SK-N-SH treated with all-trans-retinoic acid at 6 μM for 48 hours (cell line): ENCODE measurements around the gene RBFOX1.

ENCODE experiments used
- ATAC-seq: fragments of 200-7000 bp; cut with Tn5 transposase; 3 replicates; pipeline ENCODE4 v1.9.1; 2020; ENCODE audit warnings: mild to moderate bottlenecking, moderate library complexity
- ARNTL ChIP-seq: fragments of 450-650 bp; formaldehyde crosslinking; IDR thresholded peaks from 2 replicates; pipeline ENCODE4 v1.5.0; 2020; ENCODE audit warnings: low read depth, mild to moderate bottlenecking, moderate library complexity, borderline replicate concordance
- CSDC2 ChIP-seq: fragments of 250-450 bp; sonication (Bioruptor Pico); IDR thresholded peaks from 2 replicates; pipeline ENCODE4 v1.5.0; 2020; ENCODE audit warnings: mild to moderate bottlenecking, moderate library complexity
- ESRRG ChIP-seq: fragments of 250-450 bp; sonication (Bioruptor Pico); IDR thresholded peaks from 2 replicates; pipeline ENCODE4 v1.6.1; 2021; ENCODE audit warnings: mild to moderate bottlenecking
- GLIS3 ChIP-seq: fragments of 250-450 bp; sonication (Bioruptor Pico); IDR thresholded peaks from 2 replicates; pipeline ENCODE4 v1.5.0; 2020; ENCODE audit warnings: mild to moderate bottlenecking, moderate library complexity
- ISL1 ChIP-seq: fragments of 250-450 bp; sonication (Bioruptor Pico); IDR thresholded peaks from 2 replicates; pipeline ENCODE4 v2.1.2; 2022; ENCODE audit warnings: mild to moderate bottlenecking, moderate library complexity
- RARB ChIP-seq: fragments of 250-450 bp; sonication (Bioruptor Pico); IDR thresholded peaks from 2 replicates; pipeline ENCODE4 v1.8.0; 2021; ENCODE audit warnings: mild to moderate bottlenecking, moderate library complexity
- SNAI2 ChIP-seq: fragments of 250-450 bp; sonication (Bioruptor Pico); IDR thresholded peaks from 2 replicates; pipeline ENCODE4 v1.5.0; 2020; ENCODE audit warnings: mild to moderate bottlenecking, moderate library complexity
- TSHZ2 ChIP-seq: fragments of 250-450 bp; sonication (Bioruptor Pico); IDR thresholded peaks from 2 replicates; pipeline ENCODE4 v1.5.0; 2020; ENCODE audit warnings: mild to moderate bottlenecking, moderate library complexity
- ZC3H10 ChIP-seq: fragments of 250-450 bp; sonication (Bioruptor Pico); IDR thresholded peaks from 2 replicates; pipeline ENCODE4 v1.5.1; 2021; ENCODE audit warnings: mild to moderate bottlenecking, moderate library complexity
- ZFP30 ChIP-seq: fragments of 450-650 bp; formaldehyde crosslinking; IDR thresholded peaks from 2 replicates; pipeline ENCODE4 v1.5.0; 2022; ENCODE audit warnings: mild to moderate bottlenecking, moderate library complexity
- ZNF565 ChIP-seq: fragments of 450-650 bp; formaldehyde crosslinking; conservative IDR thresholded peaks from 2 replicates; pipeline ENCODE4 v1.5.0; 2020; ENCODE audit warnings: low read depth, mild to moderate bottlenecking, moderate library complexity
- ZNF70 ChIP-seq: fragments of 450-650 bp; formaldehyde crosslinking; IDR thresholded peaks from 2 replicates; pipeline ENCODE4 v1.5.0; 2020; ENCODE audit warnings: mild to moderate bottlenecking, moderate library complexity
- ZNF8 ChIP-seq: fragments of 450-650 bp; formaldehyde crosslinking; IDR thresholded peaks from 2 replicates; pipeline ENCODE4 v1.5.0; 2020; ENCODE audit warnings: mild to moderate bottlenecking, moderate library complexity
- TF ChIP-seq, protein P1 (sequence below): fragments of 250-450 bp; sonication (Bioruptor Pico); IDR thresholded peaks from 2 replicates; pipeline ENCODE4 v1.5.1; 2021; ENCODE audit warnings: mild to moderate bottlenecking, moderate library complexity
- TF ChIP-seq, protein P2 (sequence below): fragments of 250-450 bp; sonication (Bioruptor Pico); IDR thresholded peaks from 2 replicates; pipeline ENCODE4 v1.5.1; 2020; ENCODE audit warnings: low read depth, mild to moderate bottlenecking, moderate library complexity
- TF ChIP-seq, protein P3 (sequence below): fragments of 250-450 bp; sonication (Bioruptor Pico); IDR thresholded peaks from 2 replicates; pipeline ENCODE4 v1.8.0; 2021; ENCODE audit warnings: low read depth, mild to moderate bottlenecking, moderate library complexity, borderline replicate concordance
- TF ChIP-seq, protein P4 (sequence below): fragments of 250-450 bp; sonication (Bioruptor Pico); IDR thresholded peaks from 2 replicates; pipeline ENCODE4 v1.8.0; 2020; ENCODE audit warnings: mild to moderate bottlenecking, moderate library complexity, borderline replicate concordance

The RBFOX1 gene

GRCh38 chr16:7722761-7723160 lies 390.1 kb downstream of the RBFOX1 start:
- no peak for TF ChIP-seq RARB (CRISPR knock-in tag)
- no peak for TF ChIP-seq ZNF70 (CRISPR knock-in tag)
- TF ChIP-seq, protein P1, sequence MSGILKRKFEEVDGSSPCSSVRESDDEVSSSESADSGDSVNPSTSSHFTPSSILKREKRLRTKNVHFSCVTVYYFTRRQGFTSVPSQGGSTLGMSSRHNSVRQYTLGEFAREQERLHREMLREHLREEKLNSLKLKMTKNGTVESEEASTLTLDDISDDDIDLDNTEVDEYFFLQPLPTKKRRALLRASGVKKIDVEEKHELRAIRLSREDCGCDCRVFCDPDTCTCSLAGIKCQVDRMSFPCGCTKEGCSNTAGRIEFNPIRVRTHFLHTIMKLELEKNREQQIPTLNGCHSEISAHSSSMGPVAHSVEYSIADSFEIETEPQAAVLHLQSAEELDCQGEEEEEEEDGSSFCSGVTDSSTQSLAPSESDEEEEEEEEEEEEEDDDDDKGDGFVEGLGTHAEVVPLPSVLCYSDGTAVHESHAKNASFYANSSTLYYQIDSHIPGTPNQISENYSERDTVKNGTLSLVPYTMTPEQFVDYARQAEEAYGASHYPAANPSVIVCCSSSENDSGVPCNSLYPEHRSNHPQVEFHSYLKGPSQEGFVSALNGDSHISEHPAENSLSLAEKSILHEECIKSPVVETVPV (CRISPR knock-in tag): no peak
- TF ChIP-seq ARNTL (CRISPR knock-in tag): no peak
- TF ChIP-seq, protein P2, sequence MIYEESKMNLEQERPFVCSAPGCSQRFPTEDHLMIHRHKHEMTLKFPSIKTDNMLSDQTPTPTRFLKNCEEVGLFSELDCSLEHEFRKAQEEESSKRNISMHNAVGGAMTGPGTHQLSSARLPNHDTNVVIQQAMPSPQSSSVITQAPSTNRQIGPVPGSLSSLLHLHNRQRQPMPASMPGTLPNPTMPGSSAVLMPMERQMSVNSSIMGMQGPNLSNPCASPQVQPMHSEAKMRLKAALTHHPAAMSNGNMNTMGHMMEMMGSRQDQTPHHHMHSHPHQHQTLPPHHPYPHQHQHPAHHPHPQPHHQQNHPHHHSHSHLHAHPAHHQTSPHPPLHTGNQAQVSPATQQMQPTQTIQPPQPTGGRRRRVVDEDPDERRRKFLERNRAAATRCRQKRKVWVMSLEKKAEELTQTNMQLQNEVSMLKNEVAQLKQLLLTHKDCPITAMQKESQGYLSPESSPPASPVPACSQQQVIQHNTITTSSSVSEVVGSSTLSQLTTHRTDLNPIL (CRISPR knock-in tag): no peak
- TF ChIP-seq ZNF565: no peak
- TF ChIP-seq, protein P3, sequence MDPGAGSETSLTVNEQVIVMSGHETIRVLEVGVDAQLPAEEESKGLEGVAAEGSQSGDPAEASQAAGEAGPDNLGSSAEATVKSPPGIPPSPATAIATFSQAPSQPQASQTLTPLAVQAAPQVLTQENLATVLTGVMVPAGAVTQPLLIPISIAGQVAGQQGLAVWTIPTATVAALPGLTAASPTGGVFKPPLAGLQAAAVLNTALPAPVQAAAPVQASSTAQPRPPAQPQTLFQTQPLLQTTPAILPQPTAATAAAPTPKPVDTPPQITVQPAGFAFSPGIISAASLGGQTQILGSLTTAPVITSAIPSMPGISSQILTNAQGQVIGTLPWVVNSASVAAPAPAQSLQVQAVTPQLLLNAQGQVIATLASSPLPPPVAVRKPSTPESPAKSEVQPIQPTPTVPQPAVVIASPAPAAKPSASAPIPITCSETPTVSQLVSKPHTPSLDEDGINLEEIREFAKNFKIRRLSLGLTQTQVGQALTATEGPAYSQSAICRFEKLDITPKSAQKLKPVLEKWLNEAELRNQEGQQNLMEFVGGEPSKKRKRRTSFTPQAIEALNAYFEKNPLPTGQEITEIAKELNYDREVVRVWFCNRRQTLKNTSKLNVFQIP (CRISPR knock-in tag): no peak
- TF ChIP-seq ZC3H10 (CRISPR knock-in tag): no peak
- no peak for TF ChIP-seq ZFP30 (CRISPR knock-in tag)
- no peak for ATAC-seq

- TF ChIP-seq, protein P2 (CRISPR knock-in tag): no peak
- TF ChIP-seq ZFP30 (CRISPR knock-in tag) (no peak), ZC3H10 (CRISPR knock-in tag) (no peak), GLIS3 (no peak), TSHZ2 (CRISPR knock-in tag) (no peak), SNAI2 (CRISPR knock-in tag) (no peak), CSDC2 (CRISPR knock-in tag) (no peak), RARB (CRISPR knock-in tag) (no peak), ESRRG (CRISPR knock-in tag) (no peak), ISL1 (no peak), ZNF8 (CRISPR knock-in tag) (no peak), ZNF565 (no peak)
- TF ChIP-seq, protein P1 (CRISPR knock-in tag): no peak
- TF ChIP-seq, protein P4, sequence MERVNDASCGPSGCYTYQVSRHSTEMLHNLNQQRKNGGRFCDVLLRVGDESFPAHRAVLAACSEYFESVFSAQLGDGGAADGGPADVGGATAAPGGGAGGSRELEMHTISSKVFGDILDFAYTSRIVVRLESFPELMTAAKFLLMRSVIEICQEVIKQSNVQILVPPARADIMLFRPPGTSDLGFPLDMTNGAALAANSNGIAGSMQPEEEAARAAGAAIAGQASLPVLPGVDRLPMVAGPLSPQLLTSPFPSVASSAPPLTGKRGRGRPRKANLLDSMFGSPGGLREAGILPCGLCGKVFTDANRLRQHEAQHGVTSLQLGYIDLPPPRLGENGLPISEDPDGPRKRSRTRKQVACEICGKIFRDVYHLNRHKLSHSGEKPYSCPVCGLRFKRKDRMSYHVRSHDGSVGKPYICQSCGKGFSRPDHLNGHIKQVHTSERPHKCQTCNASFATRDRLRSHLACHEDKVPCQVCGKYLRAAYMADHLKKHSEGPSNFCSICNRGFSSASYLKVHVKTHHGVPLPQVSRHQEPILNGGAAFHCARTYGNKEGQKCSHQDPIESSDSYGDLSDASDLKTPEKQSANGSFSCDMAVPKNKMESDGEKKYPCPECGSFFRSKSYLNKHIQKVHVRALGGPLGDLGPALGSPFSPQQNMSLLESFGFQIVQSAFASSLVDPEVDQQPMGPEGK (CRISPR knock-in tag): no peak
- TF ChIP-seq, protein P3 (CRISPR knock-in tag): no peak
- ATAC-seq: no peak
Measured at GRCh38 chr16:7731141-7731540, 398.5 kb downstream of the RBFOX1 start.
